Transverse colon (tissue), 4 donors: ENCODE results near the gene ALG8.

ENCODE experiments used
- EP300 ChIP-seq: sonication (generic); formaldehyde crosslinking; IDR thresholded peaks from one replicate; pipeline ENCODE4 v1.6.1; 2017; ENCODE audit warnings: antibody characterized with exemption, low read depth
- POLR2A ChIP-seq: fragments of 450-650 bp; IDR thresholded peaks from one replicate; pipeline ENCODE4 v1.6.1; 2016; ENCODE audit warnings: antibody characterized with exemption, mild to moderate bottlenecking, moderate library complexity
- POLR2AphosphoS5 ChIP-seq, 3 donors: sonication (generic); formaldehyde crosslinking; IDR thresholded peaks; one replicate each; pipeline ENCODE4 v1.6.1; 2016; ENCODE audit warnings: antibody characterized with exemption in 3 of 3
- TF ChIP-seq, protein P1 (sequence below), 5 experiments: fragments of 200-600 bp in 3 of 5; fragments of 450-650 bp in 2 of 5; sonication (generic) in 3 of 5; IDR thresholded peaks; 1 replicate in 2 of 5; 2 replicates in 3 of 5; pipeline ENCODE4 v1.5.1; 2016 to 2017; ENCODE audit warnings: antibody characterized with exemption in 5 of 5, inconsistent platforms in 3 of 5, mild to moderate bottlenecking in 2 of 5, moderate library complexity in 1 of 5

- TF ChIP-seq, protein P1, sequence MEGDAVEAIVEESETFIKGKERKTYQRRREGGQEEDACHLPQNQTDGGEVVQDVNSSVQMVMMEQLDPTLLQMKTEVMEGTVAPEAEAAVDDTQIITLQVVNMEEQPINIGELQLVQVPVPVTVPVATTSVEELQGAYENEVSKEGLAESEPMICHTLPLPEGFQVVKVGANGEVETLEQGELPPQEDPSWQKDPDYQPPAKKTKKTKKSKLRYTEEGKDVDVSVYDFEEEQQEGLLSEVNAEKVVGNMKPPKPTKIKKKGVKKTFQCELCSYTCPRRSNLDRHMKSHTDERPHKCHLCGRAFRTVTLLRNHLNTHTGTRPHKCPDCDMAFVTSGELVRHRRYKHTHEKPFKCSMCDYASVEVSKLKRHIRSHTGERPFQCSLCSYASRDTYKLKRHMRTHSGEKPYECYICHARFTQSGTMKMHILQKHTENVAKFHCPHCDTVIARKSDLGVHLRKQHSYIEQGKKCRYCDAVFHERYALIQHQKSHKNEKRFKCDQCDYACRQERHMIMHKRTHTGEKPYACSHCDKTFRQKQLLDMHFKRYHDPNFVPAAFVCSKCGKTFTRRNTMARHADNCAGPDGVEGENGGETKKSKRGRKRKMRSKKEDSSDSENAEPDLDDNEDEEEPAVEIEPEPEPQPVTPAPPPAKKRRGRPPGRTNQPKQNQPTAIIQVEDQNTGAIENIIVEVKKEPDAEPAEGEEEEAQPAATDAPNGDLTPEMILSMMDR (IDR thresholded peaks at IDR 0.05), result no peak
- TF ChIP-seq POLR2A (no peak), EP300 (no peak), POLR2AphosphoS5 (IDR thresholded peaks at IDR 0.05) (no peak)
Observed at GRCh38 chr11:78056093-78056492, 83.3 kb downstream of the ALG8 start.
